Measurements from ENCODE around the gene SAMD4A.

GRCh38 chr14:54788701-54789100, 221.8 kb downstream of the SAMD4A start:
- TF ChIP-seq EZH2 (IDR thresholded peaks at IDR 0.05; ENCODE audit: insufficient read depth, poor library complexity, severe bottlenecking) (no peak), EZH2phosphoT487 (IDR thresholded peaks at IDR 0.05; ENCODE audit: insufficient read depth, low read depth) (no peak)
